Brain microvascular endothelial cell (primary cell): Measurements from ENCODE around the gene UBXN2A.

Experiments
- DNase-seq: peaks from one replicate; pipeline ENCODE4 v3.0.0-alpha.2; 2020
- H3K27ac ChIP-seq: fragments of 250-450 bp; sonication (Bioruptor Pico); 2 replicates; pipeline ENCODE4 v1.5.1; 2020; ENCODE audit warnings: mild to moderate bottlenecking, moderate library complexity
- H3K27me3 ChIP-seq: fragments of 250-450 bp; sonication (Bioruptor Pico); replicated peaks from 2 replicates; pipeline ENCODE4 v1.5.1; 2020; ENCODE audit warnings: mild to moderate bottlenecking
- H3K36me3 ChIP-seq: fragments of 250-450 bp; sonication (Bioruptor Pico); replicated peaks from 2 replicates; pipeline ENCODE4 v1.5.1; 2020; ENCODE audit warnings: mild to moderate bottlenecking
- H3K4me3 ChIP-seq: 2 replicates; pipeline ENCODE4 v1.5.1; 2011; ENCODE audit warnings: low read depth, mild to moderate bottlenecking, control low read depth, low read length, moderate library complexity
- in situ Hi-C: cut with HindIII; loops from 2 replicates; pipeline ENCODE4 v1.10.0; 2017; ENCODE audit warnings: low sequenced_read_pairs, low pct_ligation_motif_present
- TF ChIP-seq, protein P1 (sequence below): IDR thresholded peaks from 2 replicates; pipeline ENCODE4 v1.5.1; 2011; ENCODE audit warnings: low read depth, mild to moderate bottlenecking, moderate library complexity, low read length, control low read depth, inconsistent platforms; ENCODE audit errors: missing control alignments

Gene UBXN2A

DNA sequence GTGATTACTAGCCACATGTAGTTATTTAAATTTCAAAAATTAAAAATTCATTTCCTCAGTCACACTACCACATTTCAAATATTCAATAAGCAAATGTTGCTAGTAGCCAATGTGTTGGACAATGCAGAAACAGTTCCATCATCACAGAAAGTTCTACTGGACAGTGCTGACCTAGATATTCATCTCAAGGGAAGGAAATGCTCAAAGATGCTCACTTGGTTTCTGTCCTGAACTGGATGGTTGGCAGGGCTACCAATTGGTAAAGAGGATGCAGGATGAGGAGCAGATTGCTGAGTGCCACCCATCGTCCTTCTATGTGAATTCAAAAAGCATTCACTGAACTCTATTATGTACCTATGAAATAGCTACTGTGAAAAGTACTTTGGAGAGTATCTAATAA lies 6.0 kb upstream of the UBXN2A start:
- H3K4me3 ChIP-seq, result no peak overlapping the region
- no peaks in the 10 kb centered on the region for H3K27me3 ChIP-seq
- TF ChIP-seq, protein P1, sequence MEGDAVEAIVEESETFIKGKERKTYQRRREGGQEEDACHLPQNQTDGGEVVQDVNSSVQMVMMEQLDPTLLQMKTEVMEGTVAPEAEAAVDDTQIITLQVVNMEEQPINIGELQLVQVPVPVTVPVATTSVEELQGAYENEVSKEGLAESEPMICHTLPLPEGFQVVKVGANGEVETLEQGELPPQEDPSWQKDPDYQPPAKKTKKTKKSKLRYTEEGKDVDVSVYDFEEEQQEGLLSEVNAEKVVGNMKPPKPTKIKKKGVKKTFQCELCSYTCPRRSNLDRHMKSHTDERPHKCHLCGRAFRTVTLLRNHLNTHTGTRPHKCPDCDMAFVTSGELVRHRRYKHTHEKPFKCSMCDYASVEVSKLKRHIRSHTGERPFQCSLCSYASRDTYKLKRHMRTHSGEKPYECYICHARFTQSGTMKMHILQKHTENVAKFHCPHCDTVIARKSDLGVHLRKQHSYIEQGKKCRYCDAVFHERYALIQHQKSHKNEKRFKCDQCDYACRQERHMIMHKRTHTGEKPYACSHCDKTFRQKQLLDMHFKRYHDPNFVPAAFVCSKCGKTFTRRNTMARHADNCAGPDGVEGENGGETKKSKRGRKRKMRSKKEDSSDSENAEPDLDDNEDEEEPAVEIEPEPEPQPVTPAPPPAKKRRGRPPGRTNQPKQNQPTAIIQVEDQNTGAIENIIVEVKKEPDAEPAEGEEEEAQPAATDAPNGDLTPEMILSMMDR, result no peak
- in situ Hi-C loops, result no loop called here
- DNase-seq, result no peak
- H3K36me3 ChIP-seq, result no peaks in the 10 kb centered on the region
- no peak overlapping the region for H3K27ac ChIP-seq

DNA sequence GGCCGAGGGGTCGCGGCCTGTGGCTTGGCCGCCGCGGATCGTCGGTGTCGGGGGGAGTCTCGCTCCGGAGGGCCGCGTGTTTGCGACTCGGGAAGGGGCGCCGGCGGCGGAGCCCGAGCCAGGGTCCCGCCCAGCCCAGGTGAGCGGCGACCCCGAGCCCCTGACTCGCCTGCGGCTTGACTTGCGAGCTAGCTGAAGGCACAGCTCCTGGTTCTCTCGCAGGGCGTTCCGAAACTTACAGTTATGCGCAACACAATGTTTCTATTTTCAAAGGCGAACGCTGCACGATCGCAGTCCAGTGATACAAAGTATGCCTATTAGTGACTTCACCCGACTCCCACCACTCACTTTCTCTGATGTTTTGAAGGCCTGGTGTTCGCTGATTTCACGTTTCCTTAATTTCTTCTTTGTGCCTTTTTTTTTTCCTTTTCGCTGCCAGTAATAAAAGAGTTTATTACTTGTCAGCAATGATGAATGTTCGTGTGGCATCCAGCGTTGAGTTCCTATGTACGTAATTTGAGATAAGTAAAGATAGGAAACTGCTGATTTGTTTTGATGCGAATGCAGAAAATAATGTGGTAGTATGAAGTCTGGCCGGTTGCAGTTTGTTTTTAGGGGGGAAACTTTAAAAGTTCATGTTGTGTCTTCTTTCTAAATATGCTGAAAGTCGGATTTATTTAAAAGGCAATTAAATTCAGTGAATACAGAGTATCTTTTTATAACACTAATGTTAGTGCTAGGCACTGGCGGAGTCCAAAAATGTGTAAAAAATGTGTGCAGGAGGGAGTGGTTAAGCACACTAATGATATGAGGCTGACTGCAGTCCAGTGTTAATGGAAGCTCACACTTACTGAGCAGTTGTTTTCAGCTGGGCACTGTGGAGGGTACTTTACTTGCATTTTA lies 706 bp downstream of the UBXN2A start:
- Histone ChIP-seq H3K27me3 (no peaks in the 10 kb centered on the region), H3K36me3 (peaks cover 2% of the 10 kb centered on the region), H3K4me3 (peak overlapping the region; percentile 78), H3K27ac (peak overlapping the region; percentile 84)
- DNase-seq, result peak; percentile 33
- TF ChIP-seq, protein P1, result no peak
- in situ Hi-C loops, result no loop called here

DNA sequence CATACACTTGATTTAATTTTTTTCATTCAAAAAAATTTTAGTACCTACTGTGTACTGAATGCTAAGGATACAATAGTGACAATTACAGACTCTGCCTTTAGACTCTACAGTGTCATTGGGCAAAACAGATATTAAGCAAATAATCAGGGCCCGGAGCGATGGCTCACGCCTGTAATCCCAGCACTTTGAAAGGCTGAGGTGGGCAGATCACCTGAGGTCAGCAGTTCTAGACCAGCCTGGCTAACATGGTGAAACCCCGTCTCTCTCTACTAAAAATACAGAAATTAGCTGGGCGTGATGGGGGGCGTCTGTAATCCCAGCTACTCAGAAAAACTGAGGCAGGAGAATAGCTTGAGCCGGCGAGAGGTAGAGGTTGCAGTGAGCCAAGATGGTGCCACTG lies 1.4 kb downstream of the UBXN2A start:
- no peak overlapping the region for H3K27ac ChIP-seq
- peak overlapping the region; percentile 78 for H3K4me3 ChIP-seq
- in situ Hi-C loops, result no loop called here
- H3K27me3 ChIP-seq, result no peaks in the 10 kb centered on the region
- H3K36me3 ChIP-seq, result peaks cover 2% of the 10 kb centered on the region
- TF ChIP-seq, protein P1, result no peak
- no peak for DNase-seq

DNA sequence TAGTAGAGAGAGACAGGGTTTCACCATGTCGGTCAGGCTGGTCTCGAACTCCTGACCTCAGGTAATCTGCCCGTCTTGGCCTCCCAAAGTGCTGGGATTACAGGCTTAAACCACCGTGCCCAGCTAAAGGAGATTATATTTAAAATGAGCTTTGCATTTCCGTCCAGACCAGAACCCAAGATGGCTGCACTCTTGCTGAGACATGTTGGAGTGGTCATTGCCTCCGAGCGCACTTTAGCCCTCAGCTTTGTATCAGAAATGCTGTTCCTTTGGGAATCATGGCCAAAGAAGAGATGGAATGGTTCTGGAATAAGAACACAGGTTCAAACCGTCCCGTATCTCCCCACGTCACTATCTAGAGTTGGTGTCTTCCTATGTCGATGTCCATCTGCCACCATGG lies 3.4 kb downstream of the UBXN2A start:
- no peaks in the 10 kb centered on the region for H3K27me3 ChIP-seq
- H3K4me3 ChIP-seq, result no peak overlapping the region
- TF ChIP-seq, protein P1, result no peak
- in situ Hi-C loops, result no loop called here
- no peak overlapping the region for H3K27ac ChIP-seq
- DNase-seq, result no peak
- peaks cover 2% of the 10 kb centered on the region for H3K36me3 ChIP-seq

DNA sequence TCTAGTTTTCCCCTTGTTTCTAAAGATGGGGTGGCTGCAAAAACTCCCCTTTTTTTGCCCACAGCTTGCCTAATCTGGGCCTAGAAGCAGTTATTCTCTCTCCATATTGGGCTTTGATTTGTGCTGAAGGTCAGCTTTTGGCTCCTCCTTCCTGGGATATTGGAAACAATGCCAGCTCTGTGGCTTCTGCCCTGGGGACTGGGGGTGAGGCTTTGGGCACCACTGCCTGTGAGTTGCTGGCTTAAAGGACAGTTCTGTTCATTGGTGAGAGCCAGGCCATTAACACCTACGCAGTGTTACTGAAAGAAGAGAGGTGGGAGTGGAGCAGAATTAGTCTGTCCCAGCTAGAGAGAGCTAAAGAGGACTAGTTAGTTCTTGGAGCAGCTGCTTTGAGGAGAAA lies 4.3 kb downstream of the UBXN2A start:
- Histone ChIP-seq H3K36me3 (peaks cover 2% of the 10 kb centered on the region), H3K27me3 (no peaks in the 10 kb centered on the region), H3K27ac (no peak overlapping the region), H3K4me3 (no peak overlapping the region)
- in situ Hi-C loops, result no loop called here
- TF ChIP-seq, protein P1, result no peak
- no peak for DNase-seq
